HepG2 (cell line): ENCODE data around the gene COBL. TPM values are rescaled to one million over a fixed set of nuclear protein-coding genes. Genes with fewer than 3 reads are reported as not detected.

ENCODE experiments used
- ATAC-seq: fragments of 200-7000 bp; cut with Tn5 transposase; 3 replicates; pipeline ENCODE4 v1.9.1; 2020; ENCODE audit warnings: mild to moderate bottlenecking, moderate library complexity
- BruUV-seq: library from RNA; stranded (reverse); fragments of 400-500 nt; replicated peaks from 2 replicates; lab custom pipeline; 2021; lab: Mats Ljungman, UMichigan
- CTCF ChIA-PET: fragments of 300-600 bp; formaldehyde crosslinking; extraction: SDS; loops from one replicate; lab custom pipeline; 2021; ENCODE audit warnings: low total read pairs, inconsistent platforms, low intra/inter-chr PET ratio; lab: Yijun Ruan, JAX
- POLR2A ChIA-PET: fragments of 350-600 bp; sonication (Branson Sonifier 250); formaldehyde crosslinking; loops from one replicate; lab custom pipeline; 2020; ENCODE audit warnings: antibody characterized with exemption, inconsistent platforms; lab: Yijun Ruan, JAX
- DNase-seq: peaks from one replicate; pipeline ENCODE4 v3.0.0-alpha.2; 2015; ENCODE audit warnings: low spot score
- FAIRE-seq: peaks from 3 replicates; lab custom pipeline; 2011; peaks lifted over from hg19 to GRCh38; lab: Jason Lieb, UNC
- H2AFZ ChIP-seq: one replicate; pipeline ENCODE4 v1.6.1; 2011; ENCODE audit warnings: low read length, inconsistent platforms
- H3K27ac ChIP-seq: fragments of 300-600 bp; 3 replicates; pipeline ENCODE4 v1.8.0; 2011; ENCODE audit warnings: mixed run types, mild to moderate bottlenecking, mixed read lengths, low read length, inconsistent platforms; ENCODE audit not compliant: insufficient read depth; ENCODE audit errors: extremely low read length
- H3K27me3 ChIP-seq, 2 experiments: fragments of 200-600 bp in 1 of 2; 2 replicates in 1 of 2; 3 replicates in 1 of 2; pipeline versions ENCODE4 v1.6.0 to v1.8.0; 2011; ENCODE audit warnings: low read length in 2 of 2, mild to moderate bottlenecking in 2 of 2, moderate library complexity in 2 of 2, inconsistent platforms in 1 of 2; ENCODE audit not compliant: insufficient read depth in 2 of 2, control insufficient read depth in 1 of 2
- H3K36me3 ChIP-seq, 2 experiments: fragments of 200-600 bp in 1 of 2; replicated peaks in 1 of 2; 2 replicates in 1 of 2; 3 replicates in 1 of 2; pipeline versions ENCODE4 v1.5.1 to v1.8.0; 2011; ENCODE audit warnings: low read length in 2 of 2, inconsistent platforms in 1 of 2; ENCODE audit not compliant: insufficient read depth in 2 of 2, control insufficient read depth in 1 of 2
- H3K4me1 ChIP-seq: 2 replicates; pipeline ENCODE4 v1.5.1; 2012; ENCODE audit warnings: low read length, inconsistent platforms; ENCODE audit not compliant: insufficient read depth
- H3K4me2 ChIP-seq: 2 replicates; pipeline ENCODE4 v1.6.0; 2011; ENCODE audit warnings: low read depth, low read length, inconsistent platforms
- H3K4me3 ChIP-seq, 3 experiments: fragments of 200-600 bp in 1 of 3; sonication (generic), shearing (Covaris generic) in 1 of 3; replicated peaks in 1 of 3; 2 replicates each; pipeline ENCODE4 v1.5.1; 2011 to 2016; ENCODE audit warnings: low read length in 3 of 3, inconsistent platforms in 2 of 3, low read depth in 2 of 3, mild to moderate bottlenecking in 2 of 3, control low read depth in 1 of 3, mixed read lengths in 1 of 3; ENCODE audit not compliant: insufficient read depth in 1 of 3
- H3K79me2 ChIP-seq: one replicate; pipeline ENCODE4 v1.6.1; 2011; ENCODE audit warnings: low read length, inconsistent platforms; ENCODE audit not compliant: insufficient read depth
- H3K9ac ChIP-seq: 2 replicates; pipeline ENCODE4 v1.6.0; 2011; ENCODE audit warnings: mild to moderate bottlenecking, low read depth, low read length, inconsistent platforms; ENCODE audit not compliant: insufficient read depth
- H3K9me3 ChIP-seq: 2 replicates; pipeline ENCODE4 v1.5.1; 2012; ENCODE audit warnings: mild to moderate bottlenecking, low read length
- H4K20me1 ChIP-seq: 2 replicates; pipeline ENCODE4 v1.6.0; 2011; ENCODE audit warnings: inconsistent platforms, mild to moderate bottlenecking, low read length, moderate library complexity; ENCODE audit not compliant: insufficient read depth
- CBX2 ChIP-seq, 2 experiments: fragments of 200-600 bp in 1 of 2; sonication (generic); formaldehyde crosslinking in 1 of 2; IDR thresholded peaks; 2 replicates each; pipeline versions ENCODE4 v1.7.0 to v1.8.1; 2018 to 2022; ENCODE audit warnings: low read depth in 2 of 2, low read length in 1 of 2, mild to moderate bottlenecking in 1 of 2, missing genetic modification reagents in 1 of 2
- CENPT ChIP-seq: sonication (generic); formaldehyde crosslinking; IDR thresholded peaks from 2 replicates; pipeline ENCODE4 v1.8.0; 2022; ENCODE audit warnings: low read depth, mild to moderate bottlenecking, moderate library complexity, missing genetic modification reagents
- E2F2 ChIP-seq: sonication (generic); formaldehyde crosslinking; IDR thresholded peaks from 2 replicates; pipeline ENCODE4 v1.4.0; 2020; ENCODE audit warnings: missing genetic modification reagents, borderline replicate concordance
- FOSL1 ChIP-seq: sonication (generic); formaldehyde crosslinking; IDR thresholded peaks from 2 replicates; pipeline ENCODE4 v1.9.0; 2021; ENCODE audit warnings: missing genetic modification reagents, borderline replicate concordance
- MEIS2 ChIP-seq: sonication (generic); formaldehyde crosslinking; IDR thresholded peaks from 2 replicates; pipeline ENCODE4 v1.9.0; 2021; ENCODE audit warnings: mild to moderate bottlenecking, missing genetic modification reagents
- MYNN ChIP-seq: sonication (generic); formaldehyde crosslinking; IDR thresholded peaks from 2 replicates; pipeline ENCODE4 v1.4.0; 2020; ENCODE audit warnings: mild to moderate bottlenecking, low read depth, missing genetic modification reagents
- PTBP1 ChIP-seq: fragments of 200-400 bp; formaldehyde crosslinking; IDR thresholded peaks from 2 replicates; pipeline ENCODE4 v1.6.1; 2018; ENCODE audit warnings: low read length, low read depth; ENCODE audit not compliant: poor library complexity, severe bottlenecking
- SMYD3 ChIP-seq: sonication (generic); formaldehyde crosslinking; IDR thresholded peaks from 2 replicates; pipeline ENCODE4 v1.8.1; 2023; ENCODE audit warnings: mild to moderate bottlenecking, missing genetic modification reagents
- ZMYM3 ChIP-seq: sonication (generic); formaldehyde crosslinking; IDR thresholded peaks from 2 replicates; pipeline ENCODE4 v1.5.1; 2020; ENCODE audit warnings: mild to moderate bottlenecking, missing genetic modification reagents
- ZNF10 ChIP-seq: sonication (generic); formaldehyde crosslinking; IDR thresholded peaks from 2 replicates; pipeline ENCODE4 v1.4.0; 2020; ENCODE audit warnings: mild to moderate bottlenecking, low read depth, missing genetic modification reagents, borderline replicate concordance
- ZNF329 ChIP-seq: sonication (generic); formaldehyde crosslinking; IDR thresholded peaks from 2 replicates; pipeline ENCODE4 v1.9.0; 2021; ENCODE audit warnings: low read depth, mild to moderate bottlenecking, missing genetic modification reagents
- ZNF567 ChIP-seq: sonication (generic); formaldehyde crosslinking; IDR thresholded peaks from 2 replicates; pipeline ENCODE4 v1.8.1; 2023; ENCODE audit warnings: mild to moderate bottlenecking, missing genetic modification reagents, borderline replicate concordance
- ZSCAN21 ChIP-seq: sonication (generic); formaldehyde crosslinking; IDR thresholded peaks from 2 replicates; pipeline ENCODE4 v1.8.0; 2022; ENCODE audit warnings: mild to moderate bottlenecking, missing genetic modification reagents, moderate library complexity, borderline replicate concordance
- WGBS: methylation state at CpG from one replicate; pipeline ENCODE4 v1.1.6; 2017; ENCODE audit warnings: low lambda C conversion rate; 5-methylcytosine and 5-hydroxymethylcytosine counted together
- in situ Hi-C: cut with HindIII; loops from 2 replicates; pipeline ENCODE4 v1.10.0; 2017; ENCODE audit warnings: low pct_unique_long_range_greater_than_20kb; ENCODE audit not compliant: extremely low pct_ligation_motif_present
- intact Hi-C: fragments of 100-400 bp; cut with micrococcal nuclease; formaldehyde crosslinking; loops from one replicate; pipeline ENCODE4 v1.10.0; 2022; ENCODE audit not compliant: unreplicated experiment
- polyA plus RNA-seq, 8 experiments: library from polyadenylated mRNA; depleted of rRNA in 3 of 8; stranded (reverse) in 7 of 8; unstranded in 1 of 8; fragments of >200 nt; fragmentation: Illumina TruSeq in 4 of 8; extraction: Trizol in 4 of 8; gene quantifications; 2 replicates each; pipeline versions ENCODE4 v1.2.1 to v1.2.3, GENCODE V29; 2011 to 2016; ENCODE audit warnings: low read depth in 4 of 8, missing spikeins in 1 of 8, mixed read lengths in 1 of 8; ENCODE audit not compliant: insufficient read depth in 1 of 8
- total RNA-seq, 5 experiments: library from RNA; depleted of rRNA; stranded (reverse); fragments of >200 nt; fragmentation: Illumina TruSeq; extraction: Trizol; gene quantifications; 2 replicates each; pipeline ENCODE4 v1.2.3, GENCODE V29; 2016; ENCODE audit warnings: low read depth in 1 of 5
- TF ChIP-seq, protein P1 (sequence below): sonication (generic); formaldehyde crosslinking; IDR thresholded peaks from 2 replicates; pipeline ENCODE4 v1.9.0; 2021; ENCODE audit warnings: mild to moderate bottlenecking, missing genetic modification reagents
- TF ChIP-seq, protein P2 (sequence below): sonication (generic); formaldehyde crosslinking; IDR thresholded peaks from 2 replicates; pipeline ENCODE4 v1.4.0; 2020; ENCODE audit warnings: missing genetic modification reagents
- TF ChIP-seq, protein P3 (sequence below): IDR thresholded peaks from 2 replicates; pipeline ENCODE4 v1.6.1; 2016

The COBL gene
- total and polyA plus RNA-seq, 2 of the 13 experiments (the other 11 are each of a cell fraction or from before 2014, with no cell fraction given) = 3.8 to 4.9 TPM

- no peak for FAIRE-seq
- H3K9ac ChIP-seq = no peak overlapping the region
- no peaks in the 10 kb centered on the region for H3K36me3 ChIP-seq
- no peak for DNase-seq
- intact Hi-C loops (no loop called here), in situ Hi-C loops (no loop called here)
- no peak overlapping the region for H2AFZ ChIP-seq
- H3K4me1 ChIP-seq = no peaks in the 10 kb centered on the region
- no peak overlapping the region for H3K4me2 ChIP-seq
- no peaks in the 10 kb centered on the region for H3K9me3 ChIP-seq
- no peak overlapping the region for H3K4me3 ChIP-seq
- 80% methylated on average over 6 of the region's 8 CpGs for WGBS
- H4K20me1 ChIP-seq = no peaks in the 10 kb centered on the region
- BruUV-seq = no TSS peak
- no peaks in the 10 kb centered on the region for H3K79me2 ChIP-seq
- ChIA-PET CTCF (no interaction called here), POLR2A (no interaction called here)
- H3K27me3 ChIP-seq = no peaks in the 10 kb centered on the region
- H3K27ac ChIP-seq = no peak overlapping the region
- ATAC-seq = no peak
- TF ChIP-seq ZNF329 = no peak
- TF ChIP-seq MEIS2 (CRISPR knock-in tag) = no peak
- TF ChIP-seq ZMYM3 (CRISPR knock-in tag) = no peak
- no peak for TF ChIP-seq ZNF10 (CRISPR knock-in tag)
- TF ChIP-seq E2F2 (CRISPR knock-in tag) = no peak
- TF ChIP-seq MYNN (CRISPR knock-in tag) = no peak
- TF ChIP-seq, protein P1, sequence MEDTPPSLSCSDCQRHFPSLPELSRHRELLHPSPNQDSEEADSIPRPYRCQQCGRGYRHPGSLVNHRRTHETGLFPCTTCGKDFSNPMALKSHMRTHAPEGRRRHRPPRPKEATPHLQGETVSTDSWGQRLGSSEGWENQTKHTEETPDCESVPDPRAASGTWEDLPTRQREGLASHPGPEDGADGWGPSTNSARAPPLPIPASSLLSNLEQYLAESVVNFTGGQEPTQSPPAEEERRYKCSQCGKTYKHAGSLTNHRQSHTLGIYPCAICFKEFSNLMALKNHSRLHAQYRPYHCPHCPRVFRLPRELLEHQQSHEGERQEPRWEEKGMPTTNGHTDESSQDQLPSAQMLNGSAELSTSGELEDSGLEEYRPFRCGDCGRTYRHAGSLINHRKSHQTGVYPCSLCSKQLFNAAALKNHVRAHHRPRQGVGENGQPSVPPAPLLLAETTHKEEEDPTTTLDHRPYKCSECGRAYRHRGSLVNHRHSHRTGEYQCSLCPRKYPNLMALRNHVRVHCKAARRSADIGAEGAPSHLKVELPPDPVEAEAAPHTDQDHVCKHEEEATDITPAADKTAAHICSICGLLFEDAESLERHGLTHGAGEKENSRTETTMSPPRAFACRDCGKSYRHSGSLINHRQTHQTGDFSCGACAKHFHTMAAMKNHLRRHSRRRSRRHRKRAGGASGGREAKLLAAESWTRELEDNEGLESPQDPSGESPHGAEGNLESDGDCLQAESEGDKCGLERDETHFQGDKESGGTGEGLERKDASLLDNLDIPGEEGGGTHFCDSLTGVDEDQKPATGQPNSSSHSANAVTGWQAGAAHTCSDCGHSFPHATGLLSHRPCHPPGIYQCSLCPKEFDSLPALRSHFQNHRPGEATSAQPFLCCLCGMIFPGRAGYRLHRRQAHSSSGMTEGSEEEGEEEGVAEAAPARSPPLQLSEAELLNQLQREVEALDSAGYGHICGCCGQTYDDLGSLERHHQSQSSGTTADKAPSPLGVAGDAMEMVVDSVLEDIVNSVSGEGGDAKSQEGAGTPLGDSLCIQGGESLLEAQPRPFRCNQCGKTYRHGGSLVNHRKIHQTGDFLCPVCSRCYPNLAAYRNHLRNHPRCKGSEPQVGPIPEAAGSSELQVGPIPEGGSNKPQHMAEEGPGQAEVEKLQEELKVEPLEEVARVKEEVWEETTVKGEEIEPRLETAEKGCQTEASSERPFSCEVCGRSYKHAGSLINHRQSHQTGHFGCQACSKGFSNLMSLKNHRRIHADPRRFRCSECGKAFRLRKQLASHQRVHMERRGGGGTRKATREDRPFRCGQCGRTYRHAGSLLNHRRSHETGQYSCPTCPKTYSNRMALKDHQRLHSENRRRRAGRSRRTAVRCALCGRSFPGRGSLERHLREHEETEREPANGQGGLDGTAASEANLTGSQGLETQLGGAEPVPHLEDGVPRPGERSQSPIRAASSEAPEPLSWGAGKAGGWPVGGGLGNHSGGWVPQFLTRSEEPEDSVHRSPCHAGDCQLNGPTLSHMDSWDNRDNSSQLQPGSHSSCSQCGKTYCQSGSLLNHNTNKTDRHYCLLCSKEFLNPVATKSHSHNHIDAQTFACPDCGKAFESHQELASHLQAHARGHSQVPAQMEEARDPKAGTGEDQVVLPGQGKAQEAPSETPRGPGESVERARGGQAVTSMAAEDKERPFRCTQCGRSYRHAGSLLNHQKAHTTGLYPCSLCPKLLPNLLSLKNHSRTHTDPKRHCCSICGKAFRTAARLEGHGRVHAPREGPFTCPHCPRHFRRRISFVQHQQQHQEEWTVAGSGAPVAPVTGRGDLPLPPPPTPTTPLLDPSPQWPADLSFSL (CRISPR knock-in tag) = no peak
- TF ChIP-seq CENPT (CRISPR knock-in tag) = no peak
- no peak for TF ChIP-seq ZSCAN21 (CRISPR knock-in tag)
- TF ChIP-seq SMYD3 (CRISPR knock-in tag) = no peak
- TF ChIP-seq PTBP1 = no peak
- no peak for TF ChIP-seq ZNF567 (CRISPR knock-in tag)
- TF ChIP-seq, protein P2, sequence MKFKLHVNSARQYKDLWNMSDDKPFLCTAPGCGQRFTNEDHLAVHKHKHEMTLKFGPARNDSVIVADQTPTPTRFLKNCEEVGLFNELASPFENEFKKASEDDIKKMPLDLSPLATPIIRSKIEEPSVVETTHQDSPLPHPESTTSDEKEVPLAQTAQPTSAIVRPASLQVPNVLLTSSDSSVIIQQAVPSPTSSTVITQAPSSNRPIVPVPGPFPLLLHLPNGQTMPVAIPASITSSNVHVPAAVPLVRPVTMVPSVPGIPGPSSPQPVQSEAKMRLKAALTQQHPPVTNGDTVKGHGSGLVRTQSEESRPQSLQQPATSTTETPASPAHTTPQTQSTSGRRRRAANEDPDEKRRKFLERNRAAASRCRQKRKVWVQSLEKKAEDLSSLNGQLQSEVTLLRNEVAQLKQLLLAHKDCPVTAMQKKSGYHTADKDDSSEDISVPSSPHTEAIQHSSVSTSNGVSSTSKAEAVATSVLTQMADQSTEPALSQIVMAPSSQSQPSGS = no peak
- TF ChIP-seq, protein P3, sequence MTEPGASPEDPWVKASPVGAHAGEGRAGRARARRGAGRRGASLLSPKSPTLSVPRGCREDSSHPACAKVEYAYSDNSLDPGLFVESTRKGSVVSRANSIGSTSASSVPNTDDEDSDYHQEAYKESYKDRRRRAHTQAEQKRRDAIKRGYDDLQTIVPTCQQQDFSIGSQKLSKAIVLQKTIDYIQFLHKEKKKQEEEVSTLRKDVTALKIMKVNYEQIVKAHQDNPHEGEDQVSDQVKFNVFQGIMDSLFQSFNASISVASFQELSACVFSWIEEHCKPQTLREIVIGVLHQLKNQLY (CRISPR knock-in tag) = no peak
- TF ChIP-seq CBX2 (IDR thresholded peaks at IDR 0.05; ENCODE audit: low read depth, low read length) = no peak
- TF ChIP-seq CBX2 (CRISPR knock-in tag; IDR thresholded peaks at IDR 0.05; ENCODE audit: low read depth) = no peak
- TF ChIP-seq FOSL1 (CRISPR knock-in tag) = no peak
These were observed 208.5 kb downstream of the COBL start for GRCh38 chr7:51108134-51108533.
